Bronchial epithelial cell (primary cell): Measurements from ENCODE around the gene SAMD9. TPM values are rescaled to one million over a fixed set of nuclear protein-coding genes. Genes with fewer than 3 reads are reported as not detected.
"Not testable (repeated sequence)": the region's sequence is repeated elsewhere in the genome, so short reads cannot be mapped to it uniquely, and the experiment has no call there.

Source experiments
- DNase-seq: peaks from one replicate; pipeline ENCODE4 v3.0.0-alpha.2; 2010; ENCODE audit warnings: low read depth
- FAIRE-seq: peaks from 2 replicates; lab custom pipeline; 2011; peaks lifted over from hg19 to GRCh38; lab: Jason Lieb, UNC
- H3K27me3 ChIP-seq: 2 replicates; pipeline ENCODE4 v1.5.1; 2011; ENCODE audit warnings: low read length; ENCODE audit not compliant: control insufficient read depth, insufficient read depth
- H3K36me3 ChIP-seq: 2 replicates; pipeline ENCODE4 v1.5.1; 2011; ENCODE audit warnings: low read length; ENCODE audit not compliant: control insufficient read depth, insufficient read depth
- H3K4me3 ChIP-seq: 2 replicates; pipeline ENCODE4 v1.5.1; 2011; ENCODE audit warnings: mild to moderate bottlenecking, low read depth, low read length, control low read depth
- total RNA-seq: library from RNA; depleted of rRNA; stranded (reverse); fragments of >200 nt; gene quantifications from 2 replicates; pipeline ENCODE4 v1.2.1, GENCODE V29; 2014
- TF ChIP-seq, protein P1 (sequence below): IDR thresholded peaks from 2 replicates; pipeline ENCODE4 v1.5.1; 2011; ENCODE audit warnings: mild to moderate bottlenecking, moderate library complexity, low read length, control low read depth, inconsistent platforms; ENCODE audit not compliant: insufficient read depth, severe bottlenecking

Gene SAMD9
- total RNA-seq, 1 donor from 2014 or later = 5.5 TPM

DNA sequence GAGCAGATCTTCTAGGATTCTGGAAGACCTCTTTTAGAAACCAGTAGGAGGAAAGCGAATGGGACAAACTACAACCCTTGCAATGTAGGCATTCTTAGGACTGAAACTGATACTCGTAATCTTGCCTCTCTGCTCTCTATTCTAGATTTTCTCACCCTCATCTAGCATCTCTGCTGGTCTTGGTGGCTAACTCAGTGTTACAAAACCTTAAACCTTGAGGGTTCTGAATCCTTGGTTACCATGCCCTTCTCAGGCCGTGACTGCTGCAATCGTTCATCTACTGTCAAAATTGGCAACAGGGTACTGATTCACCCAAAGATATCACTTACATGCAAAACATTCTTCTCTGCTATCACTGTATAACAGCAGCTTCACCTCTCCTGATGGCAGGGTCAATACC, 55.2 kb downstream of the SAMD9 start:
- DNase-seq (no peak), FAIRE-seq (no peak)
- no peak overlapping the region for H3K4me3 ChIP-seq
- no peaks in the 10 kb centered on the region for H3K27me3 ChIP-seq
- H3K36me3 ChIP-seq = no peaks in the 10 kb centered on the region
- TF ChIP-seq, protein P1, sequence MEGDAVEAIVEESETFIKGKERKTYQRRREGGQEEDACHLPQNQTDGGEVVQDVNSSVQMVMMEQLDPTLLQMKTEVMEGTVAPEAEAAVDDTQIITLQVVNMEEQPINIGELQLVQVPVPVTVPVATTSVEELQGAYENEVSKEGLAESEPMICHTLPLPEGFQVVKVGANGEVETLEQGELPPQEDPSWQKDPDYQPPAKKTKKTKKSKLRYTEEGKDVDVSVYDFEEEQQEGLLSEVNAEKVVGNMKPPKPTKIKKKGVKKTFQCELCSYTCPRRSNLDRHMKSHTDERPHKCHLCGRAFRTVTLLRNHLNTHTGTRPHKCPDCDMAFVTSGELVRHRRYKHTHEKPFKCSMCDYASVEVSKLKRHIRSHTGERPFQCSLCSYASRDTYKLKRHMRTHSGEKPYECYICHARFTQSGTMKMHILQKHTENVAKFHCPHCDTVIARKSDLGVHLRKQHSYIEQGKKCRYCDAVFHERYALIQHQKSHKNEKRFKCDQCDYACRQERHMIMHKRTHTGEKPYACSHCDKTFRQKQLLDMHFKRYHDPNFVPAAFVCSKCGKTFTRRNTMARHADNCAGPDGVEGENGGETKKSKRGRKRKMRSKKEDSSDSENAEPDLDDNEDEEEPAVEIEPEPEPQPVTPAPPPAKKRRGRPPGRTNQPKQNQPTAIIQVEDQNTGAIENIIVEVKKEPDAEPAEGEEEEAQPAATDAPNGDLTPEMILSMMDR = no peak

DNA sequence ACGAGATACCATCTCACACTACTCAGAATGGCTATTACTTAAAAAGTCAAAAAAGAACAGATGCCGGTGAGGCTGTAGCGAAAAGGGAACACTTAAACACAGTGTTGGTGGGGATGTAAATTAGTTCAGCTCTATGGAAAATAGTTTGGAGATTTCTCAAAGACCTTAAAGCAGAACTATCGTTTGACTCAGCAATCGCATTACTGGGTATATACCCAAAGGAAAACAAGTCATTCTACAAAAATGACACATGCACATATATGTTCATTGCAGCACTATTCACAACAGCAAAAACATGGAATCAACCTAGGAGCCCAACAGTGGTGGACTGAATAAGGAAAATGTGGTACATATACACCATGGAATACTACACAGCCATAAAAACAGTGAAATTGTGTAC, 56.9 kb downstream of the SAMD9 start:
- TF ChIP-seq, protein P1 = no peak
- Histone ChIP-seq H3K36me3 (no peaks in the 10 kb centered on the region), H3K4me3 (no peak overlapping the region), H3K27me3 (no peaks in the 10 kb centered on the region)
- DNase-seq (no peak), FAIRE-seq (no peak)

- H3K27me3 ChIP-seq = no peaks in the 10 kb centered on the region
- no peak overlapping the region for H3K4me3 ChIP-seq
- no peak for FAIRE-seq
- no peaks in the 10 kb centered on the region for H3K36me3 ChIP-seq
- no peak for DNase-seq
- TF ChIP-seq, protein P1 = no peak
Observed at GRCh38 chr7:93060025-93060424, 57.8 kb downstream of the SAMD9 start.

DNA sequence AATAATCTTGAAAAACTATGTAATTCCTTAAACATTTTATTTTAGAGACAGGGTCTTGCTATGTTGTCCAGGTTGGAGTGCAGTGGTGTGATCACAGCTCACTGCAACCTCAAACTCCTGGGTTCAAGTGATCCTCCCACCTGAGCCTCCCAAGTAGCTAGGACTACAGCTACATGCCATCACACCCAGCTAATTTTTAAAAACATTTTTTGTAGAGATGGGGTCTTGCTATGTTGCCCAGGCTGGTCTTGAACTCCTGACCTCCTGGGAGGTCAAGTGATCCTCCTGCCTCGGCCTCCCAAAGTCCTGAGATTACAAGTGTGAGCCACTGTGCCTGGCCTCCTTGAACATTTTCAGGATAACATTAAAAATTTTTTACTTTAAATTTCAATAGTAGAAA, 61.2 kb downstream of the SAMD9 start:
- H3K27me3 ChIP-seq, H3K36me3 ChIP-seq, FAIRE-seq, H3K4me3 ChIP-seq, DNase-seq: not testable (repeated sequence)

GRCh38 chr7:93055543-93056107, 62.2 kb downstream of the SAMD9 start:
- TF ChIP-seq, protein P1 = peak; percentile 26
- no peaks in the 10 kb centered on the region for H3K27me3 ChIP-seq
- peak; percentile 51 for DNase-seq
- no peak for FAIRE-seq
- no peak overlapping the region for H3K4me3 ChIP-seq
- H3K36me3 ChIP-seq = no peaks in the 10 kb centered on the region

- DNase-seq = no peak
- FAIRE-seq = no peak
- TF ChIP-seq, protein P1 = no peak
- no peaks in the 10 kb centered on the region for H3K36me3 ChIP-seq
- no peaks in the 10 kb centered on the region for H3K27me3 ChIP-seq
- no peak overlapping the region for H3K4me3 ChIP-seq
Observed at GRCh38 chr7:93054975-93055374, 62.8 kb downstream of the SAMD9 start.
